ENCODE results near the gene HCFC1.
A peak's percentile ranks its signal among the peaks of the same experiment; 100 is the strongest.

HCFC1 gene

DNA sequence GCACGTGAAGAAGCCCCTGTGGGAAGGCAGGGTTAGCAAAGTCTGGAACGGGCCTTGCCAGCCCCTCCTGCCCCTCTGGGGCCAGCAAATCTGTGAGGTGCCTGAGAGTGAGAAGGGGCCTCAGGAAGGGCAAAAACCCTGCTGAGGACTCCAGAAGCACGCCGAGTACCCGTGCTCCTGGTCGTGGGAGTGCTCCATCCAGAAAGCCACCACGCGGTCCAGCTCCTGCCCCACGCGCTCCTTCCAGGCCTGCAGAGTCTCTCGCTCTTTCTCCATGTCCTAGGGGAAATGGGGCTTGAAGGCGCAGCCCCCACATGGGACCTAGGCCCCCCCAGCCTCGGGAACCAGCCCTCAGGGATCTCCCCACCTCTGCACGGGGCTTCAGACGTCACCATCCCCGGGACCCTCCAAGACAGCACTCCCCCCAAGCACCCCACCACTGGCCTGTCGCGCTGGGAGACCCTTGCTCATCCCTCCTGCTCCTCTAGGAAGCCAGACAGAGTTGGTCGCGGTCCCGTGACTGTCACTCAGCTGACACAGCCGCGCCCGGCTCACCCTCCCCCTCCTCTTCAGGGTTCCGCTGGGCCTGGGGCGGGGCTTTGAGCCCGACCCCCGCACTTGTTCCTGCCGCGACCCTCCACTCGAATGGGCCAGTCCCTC lies 27.3 kb downstream of the HCFC1 start, which contains the start of gene RENBP:
RENBP (minus strand) TSS at position 504 of the 660 bp plus-strand sequence; CDS start at position 471, 33 bp downstream.
- Histone ChIP-seq H3K4me1 (ENCODE audit: control insufficient read depth, low read length) (peaks cover 11% of the 10 kb centered on the region), H3K27ac (ENCODE audit: low read depth, low read length) (no peak within 1 kb of the TSS), H3K79me2 (ENCODE audit: control insufficient read depth, low read length) (no peaks in the 10 kb centered on the region), H3K4me2 (ENCODE audit: low read length) (peak within 1 kb of the TSS; percentile 58), H3K27me3 (ENCODE audit: control insufficient read depth, low read length) (no peaks in the 10 kb centered on the region), H4K20me1 (ENCODE audit: control insufficient read depth, insufficient read depth, low read depth, low read length) (no peaks in the 10 kb centered on the region; the same call in 1 of the 2 replicates), H3K36me3 (ENCODE audit: control insufficient read depth, low read length) (peaks cover 18% of the 10 kb centered on the region), H3F3A (ENCODE audit: control insufficient read depth, insufficient read depth) (peaks cover 5% of the 10 kb centered on the region; the same call in 1 of the 2 replicates), H3K4me3 (ENCODE audit: low read length) (peak within 1 kb of the TSS; percentile 43), H3K9me2 (replicated peaks; ENCODE audit: control insufficient read depth, low read length) (no peaks in the 10 kb centered on the region), H3K9me3 (ENCODE audit: control insufficient read depth, insufficient read depth, low read length) (no peaks in the 10 kb centered on the region)
- TF ChIP-seq EZH2phosphoT487 (IDR thresholded peaks at IDR 0.05; ENCODE audit: borderline replicate concordance, low read length) (no peak), CTCF (IDR thresholded peaks at IDR 0.05; ENCODE audit: low read depth, low read length, poor library complexity, severe bottlenecking) (no peak)

- Histone ChIP-seq H3K27ac (ENCODE audit: low read depth, low read length) (no peak overlapping the region), H4K20me1 (ENCODE audit: control insufficient read depth, insufficient read depth, low read depth, low read length) (no peaks in the 10 kb centered on the region), H3K9me3 (ENCODE audit: control insufficient read depth, insufficient read depth, low read length) (no peaks in the 10 kb centered on the region), H3K4me3 (ENCODE audit: low read length) (no peak overlapping the region), H3K4me2 (ENCODE audit: low read length) (no peak overlapping the region), H3K27me3 (ENCODE audit: control insufficient read depth, low read length) (no peaks in the 10 kb centered on the region), H3K79me2 (ENCODE audit: control insufficient read depth, low read length) (no peaks in the 10 kb centered on the region), H3K9me2 (replicated peaks; ENCODE audit: control insufficient read depth, low read length) (no peaks in the 10 kb centered on the region), H3F3A (ENCODE audit: control insufficient read depth, insufficient read depth) (no peaks in the 10 kb centered on the region), H3K36me3 (ENCODE audit: control insufficient read depth, low read length) (peaks cover 4% of the 10 kb centered on the region; the same call in 1 of the 2 replicates), H3K4me1 (ENCODE audit: control insufficient read depth, low read length) (peaks cover 11% of the 10 kb centered on the region)
- TF ChIP-seq CTCF (IDR thresholded peaks at IDR 0.05; ENCODE audit: low read depth, low read length, poor library complexity, severe bottlenecking) (no peak), EZH2phosphoT487 (IDR thresholded peaks at IDR 0.05; ENCODE audit: borderline replicate concordance, low read length) (no peak)
Observed at GRCh38 chrX:153941336-153942252, 30.0 kb downstream of the HCFC1 start.

DNA sequence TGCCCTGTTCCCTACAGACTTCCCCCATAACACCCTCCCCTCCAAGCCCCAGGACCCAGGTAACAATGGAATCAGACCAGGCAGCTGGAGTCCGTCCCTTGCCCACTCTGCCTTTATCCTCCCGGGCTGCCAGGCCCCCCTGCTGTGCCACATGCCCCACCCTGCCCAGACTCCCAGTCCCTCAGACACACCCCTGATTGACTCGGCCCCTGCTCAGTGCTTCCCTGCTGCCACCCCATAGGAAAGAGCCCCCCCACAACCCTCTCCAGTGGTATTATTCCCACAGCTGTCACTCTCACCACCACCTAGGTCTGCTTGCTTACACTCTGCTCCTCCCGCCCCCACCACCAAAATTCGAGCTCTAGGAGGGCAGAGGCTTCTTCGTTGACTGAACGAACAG lies 32.0 kb downstream of the HCFC1 start:
- no peaks in the 10 kb centered on the region for H4K20me1 ChIP-seq (ENCODE audit: control insufficient read depth, insufficient read depth, low read depth, low read length)
- no peaks in the 10 kb centered on the region for H3K27me3 ChIP-seq (ENCODE audit: control insufficient read depth, low read length)
- H3K36me3 ChIP-seq (ENCODE audit: control insufficient read depth, low read length), result no peaks in the 10 kb centered on the region
- no peak overlapping the region for H3K4me3 ChIP-seq (ENCODE audit: low read length)
- TF ChIP-seq EZH2phosphoT487 (IDR thresholded peaks at IDR 0.05; ENCODE audit: borderline replicate concordance, low read length) (no peak), CTCF (IDR thresholded peaks at IDR 0.05; ENCODE audit: low read depth, low read length, poor library complexity, severe bottlenecking) (no peak)
- peaks cover 11% of the 10 kb centered on the region for H3K4me1 ChIP-seq (ENCODE audit: control insufficient read depth, low read length)
- no peaks in the 10 kb centered on the region for H3K9me3 ChIP-seq (ENCODE audit: control insufficient read depth, insufficient read depth, low read length)
- H3K9me2 ChIP-seq (replicated peaks; ENCODE audit: control insufficient read depth, low read length), result no peaks in the 10 kb centered on the region
- peaks cover 9% of the 10 kb centered on the region for H3K79me2 ChIP-seq (ENCODE audit: control insufficient read depth, low read length)
- no peaks in the 10 kb centered on the region for H3F3A ChIP-seq (ENCODE audit: control insufficient read depth, insufficient read depth)
- no peak overlapping the region for H3K4me2 ChIP-seq (ENCODE audit: low read length)
- no peak overlapping the region for H3K27ac ChIP-seq (ENCODE audit: low read depth, low read length)
